ENCODE data around the gene PCSK1.

- TF ChIP-seq CTCF (IDR thresholded peaks at IDR 0.05; ENCODE audit: low read depth, low read length, poor library complexity, severe bottlenecking) (no peak), EZH2phosphoT487 (IDR thresholded peaks at IDR 0.05; ENCODE audit: borderline replicate concordance, low read length) (no peak)
Observed at GRCh38 chr5:96396878-96397277, 36.2 kb downstream of the PCSK1 start.
